K562 (cell line): Measurements from ENCODE around the gene UBA3.

Experiments used
- ELK3 ChIP-seq: fragments of 450-650 bp; formaldehyde crosslinking; IDR thresholded peaks from 2 replicates; pipeline ENCODE4 v1.4.0; 2020; ENCODE audit warnings: mild to moderate bottlenecking
- ZNF253 ChIP-seq: fragments of 250-450 bp; sonication (Bioruptor Pico); conservative IDR thresholded peaks from 2 replicates; pipeline ENCODE4 v1.6.1; 2021; ENCODE audit warnings: mild to moderate bottlenecking

DNA sequence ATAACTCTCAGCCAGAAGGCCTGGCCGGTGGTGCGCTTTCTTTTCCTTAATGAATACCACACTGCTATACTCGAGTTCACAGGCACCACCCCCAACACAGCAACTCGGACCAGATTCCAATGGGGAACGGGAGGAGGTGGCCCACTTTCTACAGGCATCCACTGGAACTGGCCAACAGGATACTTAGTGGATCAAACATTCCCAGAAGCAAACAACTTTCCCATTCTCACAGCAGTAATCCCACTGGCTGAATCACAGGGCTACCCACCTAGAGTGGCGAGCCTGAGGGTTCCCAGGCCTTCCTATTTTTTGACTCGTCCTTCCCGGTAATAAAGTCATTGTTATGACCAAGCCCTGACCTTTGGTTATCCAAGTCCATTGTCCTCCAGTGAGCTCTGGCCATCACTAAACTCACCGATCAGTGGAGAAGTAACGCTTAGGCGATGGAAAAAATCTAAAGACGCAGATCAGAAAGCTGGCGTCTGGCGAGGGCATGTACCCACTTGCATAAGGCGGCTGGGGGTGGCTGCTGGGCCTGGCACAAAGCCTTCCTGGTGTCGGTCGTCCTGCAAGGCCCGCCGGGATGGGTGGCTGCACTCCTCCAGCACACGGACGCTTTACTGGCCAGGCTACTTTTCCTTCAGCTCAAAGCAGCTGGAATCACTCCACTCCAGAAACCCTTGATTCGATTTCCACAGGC, 67.9 kb downstream of the UBA3 start:
- no peak for TF ChIP-seq ZNF253 (CRISPR knock-in tag)
- no peak for TF ChIP-seq ELK3 (CRISPR knock-in tag)
